ENCODE results near the gene CADM1.

CADM1 gene

DNA sequence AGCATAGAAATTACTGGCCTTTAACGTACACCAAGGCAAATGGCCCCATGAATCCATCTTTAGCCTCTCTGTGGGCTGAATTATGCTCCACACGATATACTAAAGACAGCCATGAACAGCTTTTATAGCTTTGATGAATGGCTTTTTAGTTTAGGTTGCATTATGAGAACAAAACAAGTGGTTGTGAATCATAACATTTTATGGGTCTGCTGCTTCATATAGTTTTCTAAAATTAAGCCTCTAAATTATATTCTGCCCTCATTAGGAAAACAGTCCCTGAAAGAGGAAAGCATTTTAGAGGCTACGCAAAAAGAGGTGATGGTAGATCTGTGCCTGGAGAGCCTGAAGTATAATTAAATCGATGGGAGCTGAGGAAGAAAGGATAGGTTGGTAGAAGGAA is 221.3 kb downstream of the CADM1 start:
- Histone ChIP-seq H3K9ac (ENCODE audit: low read length in 2 of 2) (no peak overlapping the region), H3K36me3 (ENCODE audit: control insufficient read depth in 2 of 2, insufficient read depth in 2 of 2, low read length in 2 of 2) (no peaks in the 10 kb centered on the region), H3K27ac (ENCODE audit: low read length) (no peak overlapping the region), H3K9me3 (ENCODE audit: control insufficient read depth in 2 of 2, low read length in 2 of 2) (no peaks in the 10 kb centered on the region), H3K27me3 (ENCODE audit: control insufficient read depth in 1 of 2, insufficient read depth in 2 of 2, low read length in 2 of 2) (no peaks in the 10 kb centered on the region), H3K4me3 (ENCODE audit: low read length in 2 of 2) (no peak overlapping the region), H3K4me1 (ENCODE audit: control insufficient read depth, insufficient read depth, low read length) (no peaks in the 10 kb centered on the region)

DNA sequence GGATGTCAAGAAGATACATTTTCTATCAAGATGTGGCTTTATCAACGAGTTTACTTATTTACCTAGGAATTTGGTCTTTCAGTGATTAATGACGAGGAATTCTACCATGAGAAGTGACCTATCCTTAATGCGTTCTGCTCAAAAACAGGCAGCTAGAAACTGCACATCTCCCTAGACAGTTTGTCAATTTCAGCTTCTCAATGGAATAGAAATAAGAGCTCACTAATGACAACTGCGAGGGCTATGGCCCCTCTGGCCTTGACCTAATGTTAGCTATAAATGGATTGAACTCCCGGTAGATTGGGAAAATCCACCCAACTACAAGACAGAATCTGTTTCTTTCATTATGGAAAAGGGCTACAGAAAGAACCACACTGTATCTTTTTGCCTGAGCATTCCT is 223.4 kb downstream of the CADM1 start:
- H3K9ac ChIP-seq (ENCODE audit: low read length in 2 of 2): no peak overlapping the region
- no peak overlapping the region for H3K27ac ChIP-seq (ENCODE audit: low read length)
- no peak overlapping the region for H3K4me3 ChIP-seq (ENCODE audit: low read length in 2 of 2)
- no peaks in the 10 kb centered on the region for H3K36me3 ChIP-seq (ENCODE audit: control insufficient read depth in 2 of 2, insufficient read depth in 2 of 2, low read length in 2 of 2)
- H3K27me3 ChIP-seq (ENCODE audit: control insufficient read depth in 1 of 2, insufficient read depth in 2 of 2, low read length in 2 of 2): no peaks in the 10 kb centered on the region
- H3K9me3 ChIP-seq (ENCODE audit: control insufficient read depth in 2 of 2, low read length in 2 of 2): no peaks in the 10 kb centered on the region
- H3K4me1 ChIP-seq (ENCODE audit: control insufficient read depth, insufficient read depth, low read length): no peaks in the 10 kb centered on the region

DNA sequence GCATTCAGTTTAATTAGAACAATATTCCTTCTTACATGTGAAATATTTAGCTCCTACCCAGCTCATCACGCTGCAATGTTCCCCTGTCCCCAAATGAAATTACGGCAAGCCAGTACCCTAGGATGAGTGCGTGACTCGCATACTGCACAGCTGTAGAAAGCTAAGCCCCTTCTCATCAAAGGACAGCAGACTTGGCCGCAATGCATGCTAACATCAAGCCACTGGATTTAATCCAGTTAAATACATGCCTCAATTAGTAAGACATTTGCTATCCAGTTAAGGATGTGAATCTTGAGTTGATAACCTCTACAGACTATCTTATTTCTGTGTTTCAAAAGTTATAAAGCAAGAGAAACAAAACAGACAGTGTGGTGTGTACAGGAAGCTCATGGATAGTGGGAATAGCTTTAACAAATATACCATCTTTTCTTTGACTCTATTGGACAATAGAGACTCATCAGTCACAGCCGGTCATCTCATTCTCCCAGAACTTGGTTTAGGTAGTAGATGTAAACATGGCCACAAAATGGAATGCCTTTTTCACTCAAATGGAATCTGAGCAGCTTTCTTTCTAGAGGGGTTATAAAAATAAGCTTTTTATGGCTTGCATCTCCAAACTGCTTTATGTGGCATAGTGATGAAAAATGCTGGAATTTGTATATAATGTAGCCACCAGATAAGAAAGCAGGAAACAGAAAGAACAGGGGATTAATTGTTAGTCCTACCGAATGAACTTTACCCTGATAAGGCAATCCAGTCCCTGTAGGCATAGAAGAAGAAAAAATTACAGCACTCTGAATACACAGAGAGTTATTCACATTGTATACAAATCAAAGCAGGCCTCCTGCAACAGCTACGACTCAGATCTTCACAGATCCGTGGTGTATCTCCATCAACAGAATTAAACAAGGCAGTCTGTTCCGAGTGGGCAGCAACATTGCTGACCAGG is 224.1 kb downstream of the CADM1 start:
- no peaks in the 10 kb centered on the region for H3K36me3 ChIP-seq (ENCODE audit: control insufficient read depth in 2 of 2, insufficient read depth in 2 of 2, low read length in 2 of 2)
- no peak overlapping the region for H3K27ac ChIP-seq (ENCODE audit: low read length)
- no peak overlapping the region for H3K4me3 ChIP-seq (ENCODE audit: low read length in 2 of 2)
- no peak overlapping the region for H3K9ac ChIP-seq (ENCODE audit: low read length in 2 of 2)
- H3K9me3 ChIP-seq (ENCODE audit: control insufficient read depth in 2 of 2, low read length in 2 of 2): no peaks in the 10 kb centered on the region
- H3K27me3 ChIP-seq (ENCODE audit: control insufficient read depth in 1 of 2, insufficient read depth in 2 of 2, low read length in 2 of 2): no peaks in the 10 kb centered on the region
- no peaks in the 10 kb centered on the region for H3K4me1 ChIP-seq (ENCODE audit: control insufficient read depth, insufficient read depth, low read length)

DNA sequence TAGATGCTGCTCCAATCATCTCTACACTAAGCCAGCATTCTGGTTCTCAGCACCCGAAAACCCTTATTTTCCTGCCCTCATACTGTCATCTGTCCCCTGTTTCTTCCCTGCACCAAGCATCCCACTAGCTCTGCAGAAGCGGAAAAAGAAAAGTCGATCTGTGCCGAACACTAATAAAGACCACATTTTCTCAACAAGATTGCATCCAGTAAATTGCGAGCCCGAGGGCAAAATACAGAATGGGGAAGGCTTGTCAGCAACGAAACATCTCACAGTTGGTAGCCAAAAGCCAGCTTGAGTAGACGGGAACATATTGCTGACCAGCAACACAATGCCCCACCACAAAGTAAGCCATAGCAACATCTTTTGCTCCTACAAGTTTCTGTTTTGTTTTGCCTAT is 227.4 kb downstream of the CADM1 start:
- Histone ChIP-seq H3K9ac (ENCODE audit: low read length in 2 of 2) (no peak overlapping the region), H3K4me3 (ENCODE audit: low read length in 2 of 2) (no peak overlapping the region)

DNA sequence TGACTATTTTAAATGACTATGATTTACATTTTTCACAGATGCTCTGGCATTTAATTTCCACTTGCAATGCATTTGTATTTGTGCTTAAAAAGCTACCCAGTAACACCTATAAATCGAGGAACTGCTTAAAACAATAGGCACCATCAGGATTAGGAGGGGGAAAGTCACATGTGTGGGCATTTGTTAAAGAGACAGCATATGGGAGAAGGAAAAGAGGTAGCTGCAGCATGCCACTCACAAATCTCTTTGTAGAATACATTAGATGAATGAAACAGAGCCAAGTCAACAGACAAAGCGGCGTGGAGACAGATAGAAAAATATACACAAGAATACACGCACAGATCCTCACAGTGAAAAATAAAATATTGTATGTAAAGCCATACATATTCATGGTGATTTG is 228.0 kb downstream of the CADM1 start:
- Histone ChIP-seq H3K9ac (ENCODE audit: low read length in 2 of 2) (no peak overlapping the region), H3K27ac (ENCODE audit: low read length) (no peak overlapping the region), H3K36me3 (ENCODE audit: control insufficient read depth in 2 of 2, insufficient read depth in 2 of 2, low read length in 2 of 2) (no peaks in the 10 kb centered on the region), H3K9me3 (ENCODE audit: control insufficient read depth in 2 of 2, low read length in 2 of 2) (no peaks in the 10 kb centered on the region), H3K4me1 (ENCODE audit: control insufficient read depth, insufficient read depth, low read length) (no peaks in the 10 kb centered on the region), H3K4me3 (ENCODE audit: low read length in 2 of 2) (no peak overlapping the region), H3K27me3 (ENCODE audit: control insufficient read depth in 1 of 2, insufficient read depth in 2 of 2, low read length in 2 of 2) (no peaks in the 10 kb centered on the region)

More for the DNA sequence above, 227.4 kb downstream of the CADM1 start:
- no peak overlapping the region for H3K27ac ChIP-seq (ENCODE audit: low read length)
- no peaks in the 10 kb centered on the region for H3K27me3 ChIP-seq (ENCODE audit: control insufficient read depth in 1 of 2, insufficient read depth in 2 of 2, low read length in 2 of 2)
- no peaks in the 10 kb centered on the region for H3K4me1 ChIP-seq (ENCODE audit: control insufficient read depth, insufficient read depth, low read length)
- no peaks in the 10 kb centered on the region for H3K9me3 ChIP-seq (ENCODE audit: control insufficient read depth in 2 of 2, low read length in 2 of 2)
- H3K36me3 ChIP-seq (ENCODE audit: control insufficient read depth in 2 of 2, insufficient read depth in 2 of 2, low read length in 2 of 2): no peaks in the 10 kb centered on the region

DNA sequence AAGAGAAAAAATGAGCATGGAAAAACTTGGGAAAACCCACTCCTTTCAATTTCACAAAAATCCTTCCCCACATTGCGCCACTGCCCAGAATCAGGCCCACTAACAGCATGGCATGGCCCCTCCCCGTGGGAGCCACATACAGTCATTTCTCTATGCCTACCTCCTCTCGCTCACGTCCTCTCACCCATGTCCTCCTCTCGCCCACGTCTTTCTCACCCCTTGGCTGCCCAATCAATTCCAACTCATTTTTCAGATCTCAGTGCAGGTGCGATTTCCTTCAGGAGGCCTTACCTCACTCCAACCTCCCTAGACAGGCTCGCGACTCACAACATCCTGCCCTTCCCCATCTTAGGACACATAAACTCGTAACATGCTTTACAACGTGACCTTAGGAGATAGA is 229.2 kb downstream of the CADM1 start:
- Histone ChIP-seq H3K9me3 (ENCODE audit: control insufficient read depth in 2 of 2, low read length in 2 of 2) (no peaks in the 10 kb centered on the region), H3K9ac (ENCODE audit: low read length in 2 of 2) (no peak overlapping the region), H3K36me3 (ENCODE audit: control insufficient read depth in 2 of 2, insufficient read depth in 2 of 2, low read length in 2 of 2) (no peaks in the 10 kb centered on the region), H3K27ac (ENCODE audit: low read length) (no peak overlapping the region), H3K27me3 (ENCODE audit: control insufficient read depth in 1 of 2, insufficient read depth in 2 of 2, low read length in 2 of 2) (no peaks in the 10 kb centered on the region), H3K4me3 (ENCODE audit: low read length in 2 of 2) (no peak overlapping the region), H3K4me1 (ENCODE audit: control insufficient read depth, insufficient read depth, low read length) (no peaks in the 10 kb centered on the region)

DNA sequence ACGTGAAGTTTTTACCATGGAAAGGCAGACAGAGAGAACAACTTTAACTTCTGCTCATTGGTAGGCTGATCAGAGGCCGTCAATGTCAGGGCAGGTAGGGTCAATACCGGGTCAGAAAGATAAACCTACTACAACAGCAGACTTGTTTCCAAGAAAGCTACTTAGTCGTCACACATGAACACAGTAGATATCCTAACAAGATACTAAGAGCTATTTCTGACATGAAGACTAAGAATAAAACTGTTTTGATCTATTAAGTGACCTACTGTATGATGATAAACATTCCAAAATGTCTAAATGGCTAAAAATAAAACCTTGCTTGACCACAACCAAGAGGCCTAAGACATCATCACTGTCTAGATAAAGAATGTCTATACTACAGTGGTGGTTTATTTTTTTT is 231.3 kb downstream of the CADM1 start:
- no peak overlapping the region for H3K9ac ChIP-seq (ENCODE audit: low read length in 2 of 2)
- no peak overlapping the region for H3K4me3 ChIP-seq (ENCODE audit: low read length in 2 of 2)

DNA sequence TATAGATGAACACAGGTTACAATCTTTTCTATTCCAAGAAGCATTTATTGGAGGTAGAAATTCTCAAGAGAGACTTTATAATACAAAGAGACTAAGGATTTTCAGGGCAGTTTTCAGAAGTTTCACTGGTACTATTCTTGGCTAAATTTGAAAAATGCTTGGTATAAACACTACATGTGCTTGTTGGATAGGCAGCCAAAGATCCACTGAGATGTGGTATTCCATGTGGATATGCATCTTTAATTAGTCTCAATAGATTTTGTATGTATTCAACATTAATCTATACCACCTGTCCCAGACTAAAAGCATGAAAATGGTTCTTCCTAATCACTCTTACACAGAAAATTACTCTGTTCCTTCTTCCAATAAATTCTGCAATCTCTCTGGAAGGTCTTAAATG is 232.6 kb downstream of the CADM1 start:
- Histone ChIP-seq H3K36me3 (ENCODE audit: control insufficient read depth in 2 of 2, insufficient read depth in 2 of 2, low read length in 2 of 2) (no peaks in the 10 kb centered on the region), H3K27me3 (ENCODE audit: control insufficient read depth in 1 of 2, insufficient read depth in 2 of 2, low read length in 2 of 2) (no peaks in the 10 kb centered on the region), H3K27ac (ENCODE audit: low read length) (no peak overlapping the region), H3K4me1 (ENCODE audit: control insufficient read depth, insufficient read depth, low read length) (no peaks in the 10 kb centered on the region), H3K4me3 (ENCODE audit: low read length in 2 of 2) (no peak overlapping the region), H3K9me3 (ENCODE audit: control insufficient read depth in 2 of 2, low read length in 2 of 2) (no peaks in the 10 kb centered on the region), H3K9ac (ENCODE audit: low read length in 2 of 2) (no peak overlapping the region)

More for the DNA sequence above, 231.3 kb downstream of the CADM1 start:
- no peaks in the 10 kb centered on the region for H3K9me3 ChIP-seq (ENCODE audit: control insufficient read depth in 2 of 2, low read length in 2 of 2)
- no peaks in the 10 kb centered on the region for H3K4me1 ChIP-seq (ENCODE audit: control insufficient read depth, insufficient read depth, low read length)
- no peak overlapping the region for H3K27ac ChIP-seq (ENCODE audit: low read length)
- no peaks in the 10 kb centered on the region for H3K27me3 ChIP-seq (ENCODE audit: control insufficient read depth in 1 of 2, insufficient read depth in 2 of 2, low read length in 2 of 2)
- H3K36me3 ChIP-seq (ENCODE audit: control insufficient read depth in 2 of 2, insufficient read depth in 2 of 2, low read length in 2 of 2): no peaks in the 10 kb centered on the region

DNA sequence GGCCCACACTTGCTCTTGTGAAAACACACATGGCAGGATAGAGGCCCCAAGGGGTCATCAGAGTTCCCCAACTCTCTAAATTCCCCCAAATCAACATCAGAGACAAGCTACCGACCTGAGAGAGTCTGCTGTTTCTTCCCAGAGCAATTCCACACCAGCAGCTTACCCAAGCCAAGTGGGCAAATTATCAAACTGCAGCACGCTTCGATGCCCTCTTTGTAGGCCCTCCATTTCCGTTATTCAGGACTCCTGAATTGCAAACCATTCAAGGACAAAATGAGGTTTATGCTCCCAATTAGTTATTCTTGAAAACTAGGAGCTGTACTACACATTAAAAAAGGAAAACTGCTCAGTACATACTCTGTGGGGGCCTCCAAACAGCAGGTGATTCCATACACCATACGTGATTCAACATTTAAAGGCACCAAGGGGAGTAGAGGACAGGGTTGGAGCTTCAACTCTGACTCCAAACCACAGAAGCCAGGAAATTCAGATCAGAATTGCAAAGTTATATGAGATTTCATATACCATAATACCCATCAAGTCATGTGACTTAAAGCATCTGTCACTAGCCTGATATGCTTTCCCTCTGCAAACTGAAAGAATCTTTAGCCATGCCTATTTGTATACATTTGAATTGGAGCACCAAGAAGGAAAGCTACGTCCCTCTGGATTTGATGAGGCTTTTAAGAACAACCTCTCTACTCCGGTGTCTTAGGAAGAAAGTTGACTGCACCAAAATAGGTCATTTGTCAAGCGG is 234.8 kb downstream of the CADM1 start:
- H3K27ac ChIP-seq (ENCODE audit: low read length): no peak overlapping the region
- H3K27me3 ChIP-seq (ENCODE audit: control insufficient read depth in 1 of 2, insufficient read depth in 2 of 2, low read length in 2 of 2): no peaks in the 10 kb centered on the region
- H3K36me3 ChIP-seq (ENCODE audit: control insufficient read depth in 2 of 2, insufficient read depth in 2 of 2, low read length in 2 of 2): no peaks in the 10 kb centered on the region
- H3K9ac ChIP-seq (ENCODE audit: low read length in 2 of 2): no peak overlapping the region
- no peaks in the 10 kb centered on the region for H3K9me3 ChIP-seq (ENCODE audit: control insufficient read depth in 2 of 2, low read length in 2 of 2)
- H3K4me3 ChIP-seq (ENCODE audit: low read length in 2 of 2): no peak overlapping the region
- H3K4me1 ChIP-seq (ENCODE audit: control insufficient read depth, insufficient read depth, low read length): no peaks in the 10 kb centered on the region

DNA sequence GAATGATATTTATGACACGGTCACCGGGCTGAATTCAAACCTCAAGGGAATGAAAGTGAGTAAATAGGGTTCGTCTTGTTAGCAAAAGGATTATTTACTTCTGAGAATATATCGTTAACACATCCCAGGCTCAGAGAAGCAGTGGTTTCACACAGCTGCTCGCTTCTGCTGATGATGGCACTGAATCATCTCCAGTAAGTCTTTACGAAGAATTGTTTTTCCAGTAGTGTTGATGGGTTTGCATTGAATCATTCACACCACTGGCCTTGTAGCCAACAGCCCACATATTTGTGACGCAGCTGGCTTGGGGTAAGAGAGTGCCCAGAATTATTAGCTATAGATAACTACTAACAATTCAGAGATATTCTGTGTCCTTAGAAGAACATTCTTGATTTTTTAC is 236.3 kb downstream of the CADM1 start:
- H3K4me1 ChIP-seq (ENCODE audit: control insufficient read depth, insufficient read depth, low read length): no peaks in the 10 kb centered on the region
- H3K4me3 ChIP-seq (ENCODE audit: low read length in 2 of 2): peak overlapping the region in 1 of 2 donors; percentile 9
- no peak overlapping the region for H3K27ac ChIP-seq (ENCODE audit: low read length)
- no peaks in the 10 kb centered on the region for H3K9me3 ChIP-seq (ENCODE audit: control insufficient read depth in 2 of 2, low read length in 2 of 2)
- H3K27me3 ChIP-seq (ENCODE audit: control insufficient read depth in 1 of 2, insufficient read depth in 2 of 2, low read length in 2 of 2): no peaks in the 10 kb centered on the region
- H3K9ac ChIP-seq (ENCODE audit: low read length in 2 of 2): no peak overlapping the region
- H3K36me3 ChIP-seq (ENCODE audit: control insufficient read depth in 2 of 2, insufficient read depth in 2 of 2, low read length in 2 of 2): no peaks in the 10 kb centered on the region
